Vagina (tissue), 2 donors: ENCODE data around the gene PRMT2.

ENCODE experiments used
- POLR2A ChIP-seq, 2 donors: fragments of 450-650 bp; IDR thresholded peaks; one replicate each; pipeline ENCODE4 v1.6.1; 2017; ENCODE audit warnings: antibody characterized with exemption in 2 of 2, mild to moderate bottlenecking in 2 of 2, moderate library complexity in 2 of 2
- POLR2AphosphoS5 ChIP-seq, 2 donors: sonication (generic); formaldehyde crosslinking; IDR thresholded peaks; one replicate each; pipeline ENCODE4 v1.9.0; 2017; ENCODE audit warnings: antibody characterized with exemption in 2 of 2, mild to moderate bottlenecking in 2 of 2, low read depth in 1 of 2; ENCODE audit not compliant: insufficient read depth in 1 of 2
- TF ChIP-seq, protein P1 (sequence below), 3 experiments: fragments of 450-650 bp in 2 of 3; fragments of 200-600 bp in 1 of 3; sonication (generic) in 1 of 3; IDR thresholded peaks; one replicate each; pipeline ENCODE4 v1.5.1; 2017 to 2019; ENCODE audit warnings: antibody characterized with exemption in 3 of 3, mild to moderate bottlenecking in 2 of 3, moderate library complexity in 2 of 3

GRCh38 chr21:46622226-46622625 lies 13.2 kb upstream of the PRMT2 start:
- TF ChIP-seq, protein P1, sequence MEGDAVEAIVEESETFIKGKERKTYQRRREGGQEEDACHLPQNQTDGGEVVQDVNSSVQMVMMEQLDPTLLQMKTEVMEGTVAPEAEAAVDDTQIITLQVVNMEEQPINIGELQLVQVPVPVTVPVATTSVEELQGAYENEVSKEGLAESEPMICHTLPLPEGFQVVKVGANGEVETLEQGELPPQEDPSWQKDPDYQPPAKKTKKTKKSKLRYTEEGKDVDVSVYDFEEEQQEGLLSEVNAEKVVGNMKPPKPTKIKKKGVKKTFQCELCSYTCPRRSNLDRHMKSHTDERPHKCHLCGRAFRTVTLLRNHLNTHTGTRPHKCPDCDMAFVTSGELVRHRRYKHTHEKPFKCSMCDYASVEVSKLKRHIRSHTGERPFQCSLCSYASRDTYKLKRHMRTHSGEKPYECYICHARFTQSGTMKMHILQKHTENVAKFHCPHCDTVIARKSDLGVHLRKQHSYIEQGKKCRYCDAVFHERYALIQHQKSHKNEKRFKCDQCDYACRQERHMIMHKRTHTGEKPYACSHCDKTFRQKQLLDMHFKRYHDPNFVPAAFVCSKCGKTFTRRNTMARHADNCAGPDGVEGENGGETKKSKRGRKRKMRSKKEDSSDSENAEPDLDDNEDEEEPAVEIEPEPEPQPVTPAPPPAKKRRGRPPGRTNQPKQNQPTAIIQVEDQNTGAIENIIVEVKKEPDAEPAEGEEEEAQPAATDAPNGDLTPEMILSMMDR (IDR thresholded peaks at IDR 0.05): no peak
- TF ChIP-seq POLR2A (IDR thresholded peaks at IDR 0.05) (no peak), POLR2AphosphoS5 (IDR thresholded peaks at IDR 0.05; ENCODE audit: insufficient read depth in 1 of 2, low read depth in 1 of 2) (no peak)
